Stimulated activated CD8-positive, alpha-beta memory T cell treated with anti-CD3 and anti-CD28 coated beads, Interleukin-12 subunit alpha, Interleukin-12 subunit beta, amount 100 ng/mL, for 24 hours (primary cell): ENCODE data around the gene CAAP1.
"Not testable (repeated sequence)": the region's sequence is repeated elsewhere in the genome, so short reads cannot be mapped to it uniquely, and the experiment has no call there.

ENCODE experiments used
- DNase-seq: peaks from one replicate; pipeline ENCODE4 v3.0.0-alpha.2; 2020; ENCODE audit errors: extremely low read depth

Gene CAAP1

DNA sequence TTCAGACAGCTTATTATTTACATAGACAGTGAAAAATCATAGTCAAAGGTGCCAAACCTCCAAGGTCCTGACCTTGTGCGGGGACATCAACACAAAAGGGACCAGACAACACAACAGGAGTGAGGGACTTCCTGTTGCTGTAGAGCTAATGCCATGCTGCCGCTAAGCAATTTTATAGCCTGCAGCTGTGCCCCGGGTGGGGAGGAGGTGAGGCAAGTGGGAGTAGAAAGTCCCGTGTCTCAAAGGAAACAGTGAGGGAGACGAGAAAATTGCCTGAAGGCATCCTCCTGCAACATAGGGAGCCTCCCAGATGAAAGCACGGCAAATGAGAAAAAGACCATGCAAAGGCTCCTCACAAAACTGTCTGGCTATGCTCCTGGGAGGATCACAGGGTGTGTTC, 58.8 kb downstream of the CAAP1 start:
- DNase-seq: no peak

DNA sequence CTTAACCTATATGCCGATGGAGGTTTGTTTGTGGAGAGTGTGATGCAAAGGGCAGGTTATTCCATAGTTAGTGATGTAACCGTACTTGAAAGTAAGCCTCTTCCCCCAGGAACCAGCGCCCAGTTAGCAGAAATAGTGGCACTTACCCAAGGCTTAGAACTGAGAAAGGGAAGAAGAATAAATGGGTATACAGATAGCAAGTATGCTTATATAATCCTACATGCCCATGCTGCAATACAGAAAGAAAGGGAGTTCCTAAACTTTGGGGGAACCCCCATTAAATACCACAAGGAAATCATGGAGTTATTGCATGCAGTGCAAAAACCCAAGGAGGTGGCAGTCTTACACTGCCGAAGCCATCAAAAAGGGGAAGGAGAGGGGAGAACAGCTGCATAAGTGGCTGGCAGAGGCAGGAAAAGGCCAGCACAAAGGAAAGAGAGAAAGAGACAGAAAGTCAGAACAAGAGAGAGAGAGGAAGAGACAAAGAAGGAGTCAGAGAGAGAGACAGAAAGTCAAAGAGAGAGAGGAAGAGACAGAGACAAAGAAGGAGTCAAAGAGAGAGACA, 64.1 kb downstream of the CAAP1 start:
- not testable (repeated sequence) for DNase-seq

DNA sequence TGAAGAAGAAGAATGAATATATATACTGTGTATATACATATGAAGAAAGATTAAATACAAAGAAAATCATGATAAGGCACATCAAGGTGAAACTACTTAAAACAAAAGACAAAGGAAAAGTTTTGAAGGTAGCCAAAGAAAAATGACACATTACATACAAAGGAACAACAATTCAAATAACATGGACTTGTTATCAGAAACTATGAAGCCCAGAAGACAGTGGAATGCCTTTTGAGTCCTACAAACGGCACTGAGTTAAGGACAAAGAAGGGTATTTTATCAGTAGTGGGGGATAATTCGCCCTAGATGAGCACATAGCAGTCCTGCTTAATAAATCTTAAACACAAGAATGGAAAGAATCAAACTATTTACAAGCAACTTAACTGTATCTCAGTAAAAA, 77.8 kb downstream of the CAAP1 start:
- DNase-seq: no peak

GRCh38 chr9:26813247-26813646, 79.4 kb downstream of the CAAP1 start:
- DNase-seq: no peak

GRCh38 chr9:26812217-26812616, 80.4 kb downstream of the CAAP1 start:
- no peak for DNase-seq

- no peak for DNase-seq
These were observed 81.5 kb downstream of the CAAP1 start for GRCh38 chr9:26811106-26811505.

DNA sequence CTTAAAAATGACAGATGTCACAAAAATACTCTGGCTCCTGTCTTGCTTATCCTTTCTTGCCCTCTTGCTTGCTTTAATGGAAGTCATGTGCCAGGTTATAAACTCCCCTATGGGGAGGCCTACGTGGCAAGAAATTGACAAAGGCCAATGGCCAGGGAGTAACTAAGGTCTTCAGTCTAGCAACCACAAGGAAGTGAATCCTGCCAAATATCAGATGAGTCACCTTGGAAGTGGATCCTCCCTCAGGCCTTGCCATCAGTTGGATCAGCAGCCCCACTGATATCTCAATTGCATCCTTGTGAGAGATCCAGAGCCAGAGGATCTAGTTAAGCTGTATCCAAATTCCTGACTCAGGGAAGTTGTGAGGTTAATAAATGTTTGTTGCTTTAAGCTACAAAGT, 82.8 kb downstream of the CAAP1 start:
- DNase-seq: no peak

GRCh38 chr9:26807161-26807560, 85.4 kb downstream of the CAAP1 start:
- no peak for DNase-seq

DNA sequence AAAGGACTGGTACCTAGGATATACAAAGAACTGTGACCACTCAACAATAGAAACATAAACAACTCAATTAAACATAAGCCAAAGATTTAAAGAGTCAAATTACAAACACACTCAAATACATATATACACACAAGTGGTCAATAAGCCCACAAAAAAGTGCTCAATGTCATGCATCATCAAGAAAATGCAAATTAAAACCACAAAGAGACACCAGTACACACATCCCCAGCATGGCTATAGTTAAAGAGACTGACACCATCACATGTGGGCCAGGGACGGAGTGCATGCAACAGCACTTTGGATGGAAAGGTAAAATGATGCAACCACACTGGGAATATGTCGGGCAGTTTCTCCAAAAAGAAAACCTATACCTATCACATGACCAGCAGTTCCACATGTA, 89.7 kb downstream of the CAAP1 start:
- no peak for DNase-seq

DNA sequence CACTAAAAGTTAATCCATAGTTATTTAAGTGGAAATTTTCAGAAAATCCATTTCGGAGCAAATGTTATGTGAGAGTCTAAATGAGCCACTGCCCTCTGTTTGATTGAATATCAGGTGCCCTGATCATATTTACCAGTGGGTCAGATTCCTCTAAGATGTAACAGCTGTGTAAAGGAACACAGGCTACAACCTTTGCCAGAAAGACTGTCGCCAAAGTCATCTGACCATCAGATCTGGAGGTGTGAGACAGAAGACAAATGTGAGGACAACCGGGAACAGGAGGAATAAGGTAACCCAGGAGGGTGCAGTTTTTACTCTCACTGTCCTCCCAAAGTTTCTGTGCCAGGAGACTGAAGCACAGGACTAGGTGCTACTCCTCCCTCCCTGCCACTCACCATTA, 90.8 kb downstream of the CAAP1 start:
- DNase-seq: no peak

DNA sequence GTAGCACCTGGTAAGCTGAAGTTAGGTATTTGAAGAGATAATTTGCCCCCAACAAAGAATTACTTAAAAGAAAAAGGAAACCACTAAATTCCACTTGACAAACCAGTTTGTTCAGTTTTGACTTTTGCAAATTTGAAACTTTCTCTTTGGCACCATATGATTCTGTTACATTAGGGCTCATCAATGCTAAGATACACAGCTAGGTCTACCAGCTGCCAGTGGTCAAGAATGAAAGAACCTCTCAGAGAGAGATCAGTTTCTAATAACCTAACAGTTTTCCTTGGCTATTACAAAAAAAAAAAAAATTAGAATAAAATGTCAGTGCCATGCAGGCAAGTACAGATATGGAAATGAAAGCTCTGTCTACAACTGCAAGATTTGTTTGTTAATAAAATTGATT, 92.3 kb downstream of the CAAP1 start:
- no peak for DNase-seq

DNA sequence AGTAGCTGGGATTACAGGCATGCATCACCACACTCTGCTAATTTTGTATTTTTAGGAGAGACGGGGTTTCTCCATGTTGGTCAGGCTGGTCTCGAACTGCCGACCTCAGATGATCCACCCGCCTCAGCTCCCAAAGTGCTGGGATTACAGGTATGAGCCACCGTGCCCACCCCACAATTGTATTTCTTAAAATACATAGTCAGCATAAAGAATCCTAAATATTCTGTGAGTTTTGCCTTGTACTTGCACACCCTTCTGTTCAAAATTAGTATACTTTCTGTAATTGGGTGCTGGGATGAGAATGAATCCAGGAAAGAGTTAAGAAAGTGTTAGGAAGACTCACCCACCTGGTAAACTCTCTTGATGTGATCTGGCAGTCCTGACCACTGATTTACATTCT, 101.3 kb downstream of the CAAP1 start:
- no peak for DNase-seq
